Placental epithelial cell (primary cell): Measurements from ENCODE around the gene ASZ1. TPM values are rescaled to one million over a fixed set of nuclear protein-coding genes. Genes with fewer than 3 reads are reported as not detected.

Experiments used
- total RNA-seq: library from RNA; depleted of rRNA; stranded (reverse); fragments of >200 nt; gene quantifications from 2 replicates; pipeline ENCODE4 v1.2.3, GENCODE V29; 2012

The ASZ1 gene
- total RNA-seq, result 0.11 TPM in 1 of 2 replicates, not detected in the other

GRCh38 chr7:117427258-117427701 lies at the start of gene ASZ1:
TSS of gene ASZ1 (minus strand) at chr7:117427493. CDS start at chr7:117427460, 33 bp downstream.

GRCh38 chr7:117322741-117323304 lies 104.5 kb downstream of the ASZ1 start, which contains the start of gene WNT2:
TSS of gene WNT2 (minus strand) at chr7:117323058. CDS start at chr7:117322989, 69 bp downstream.

Other genes with a start within 250 kb of the ASZ1 start
- 14.5 and 56.9 TPM in 2 replicates for gene WNT2, start 104.4 kb downstream of the ASZ1 start, total RNA-seq
- under 0.01 and 0.79 TPM in 2 replicates for gene CFTR, start 52.5 kb upstream of the ASZ1 start, total RNA-seq